Breast epithelium (tissue), 4 donors: ENCODE results near the gene SERPINE3. TPM values are rescaled to one million over a fixed set of nuclear protein-coding genes. Genes with fewer than 3 reads are reported as not detected.

Source experiments
- DNase-seq, 2 donors: peaks; one replicate each; pipeline ENCODE4 v3.0.0-alpha.2; 2019; ENCODE audit warnings: low spot score in 2 of 2
- H3K27ac ChIP-seq, 2 donors: fragments of 200-600 bp; sonication (generic) in 1 of 2; one replicate each; pipeline ENCODE4 v1.5.1; 2016 to 2019; ENCODE audit warnings: mild to moderate bottlenecking in 1 of 2
- H3K27me3 ChIP-seq, 2 donors: fragments of 200-600 bp; sonication (generic) in 1 of 2; one replicate each; pipeline versions ENCODE4 v1.5.1 to v1.6.0; 2017 to 2019; ENCODE audit warnings: control low read depth in 1 of 2, mild to moderate bottlenecking in 1 of 2
- H3K36me3 ChIP-seq: fragments of 200-600 bp; one replicate; pipeline ENCODE4 v1.5.1; 2019
- H3K4me1 ChIP-seq, 2 donors: fragments of 200-600 bp; sonication (generic); one replicate each; pipeline ENCODE4 v1.5.1; 2016 to 2019; ENCODE audit warnings: control low read depth in 1 of 2
- H3K4me3 ChIP-seq, 3 donors: fragments of 200-600 bp; sonication (generic); 1 replicate in 2 of 3; 2 replicates in 1 of 3; pipeline ENCODE4 v1.5.1; 2016 to 2019; ENCODE audit warnings: mild to moderate bottlenecking in 3 of 3, moderate library complexity in 2 of 3
- H3K9me3 ChIP-seq, 2 donors: fragments of 200-600 bp; sonication (generic) in 1 of 2; one replicate each; pipeline ENCODE4 v1.5.1; 2016 to 2019; ENCODE audit warnings: control low read depth in 1 of 2
- POLR2A ChIP-seq: fragments of 450-650 bp; IDR thresholded peaks from one replicate; pipeline ENCODE4 v1.6.1; 2016; ENCODE audit warnings: antibody characterized with exemption, mild to moderate bottlenecking, moderate library complexity
- POLR2AphosphoS5 ChIP-seq, 3 donors: sonication (generic); formaldehyde crosslinking; IDR thresholded peaks; one replicate each; pipeline ENCODE4 v1.6.1; 2017; ENCODE audit warnings: antibody characterized with exemption in 3 of 3
- intact Hi-C: fragments of 100-400 bp; cut with DNase I; formaldehyde crosslinking; loops from one replicate; pipeline ENCODE4 v1.15.1; 2023; ENCODE audit warnings: low total_unique reads
- total RNA-seq, 3 donors: library from RNA; depleted of rRNA; stranded (reverse); fragments of >200 nt; gene quantifications; one replicate each; pipeline ENCODE4 v1.1.0, GENCODE V29; 2016
- TF ChIP-seq, protein P1 (sequence below), 3 donors: fragments of 450-650 bp; IDR thresholded peaks; one replicate each; pipeline ENCODE4 v1.5.1; 2016 to 2017; ENCODE audit warnings: antibody characterized with exemption in 3 of 3, mild to moderate bottlenecking in 3 of 3, moderate library complexity in 3 of 3

The SERPINE3 gene
- total RNA-seq, 3 donors from 2014 or later, result 0.16 to 0.73 TPM; not detected in 1

DNA sequence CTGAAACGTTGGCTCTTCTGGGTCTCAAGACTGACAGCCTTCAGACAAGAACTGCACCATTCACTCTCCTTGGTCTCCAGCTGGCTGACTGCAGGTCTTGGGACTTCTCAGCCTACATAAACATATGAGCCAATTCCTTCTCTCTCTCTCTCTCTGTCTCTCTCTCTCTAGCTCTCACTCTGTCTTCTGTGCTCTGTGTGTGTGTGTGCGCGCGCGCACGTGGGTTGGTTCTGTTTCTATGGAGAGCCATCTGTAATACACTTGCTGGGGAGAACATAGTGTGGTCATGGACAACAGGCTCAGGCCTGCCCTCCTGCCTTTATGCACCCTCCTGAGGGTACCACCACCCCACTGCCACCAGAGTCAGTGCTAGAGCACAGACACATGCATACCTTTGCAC, 13.7 kb upstream of the SERPINE3 start:
- DNase-seq, result no peak
- Histone ChIP-seq H3K9me3 (no peaks in the 10 kb centered on the region), H3K4me3 (no peak overlapping the region), H3K27ac (no peak overlapping the region), H3K4me1 (no peaks in the 10 kb centered on the region), H3K27me3 (no peaks in the 10 kb centered on the region), H3K36me3 (no peaks in the 10 kb centered on the region)
- intact Hi-C loops, result no loop called here
- TF ChIP-seq, protein P1, sequence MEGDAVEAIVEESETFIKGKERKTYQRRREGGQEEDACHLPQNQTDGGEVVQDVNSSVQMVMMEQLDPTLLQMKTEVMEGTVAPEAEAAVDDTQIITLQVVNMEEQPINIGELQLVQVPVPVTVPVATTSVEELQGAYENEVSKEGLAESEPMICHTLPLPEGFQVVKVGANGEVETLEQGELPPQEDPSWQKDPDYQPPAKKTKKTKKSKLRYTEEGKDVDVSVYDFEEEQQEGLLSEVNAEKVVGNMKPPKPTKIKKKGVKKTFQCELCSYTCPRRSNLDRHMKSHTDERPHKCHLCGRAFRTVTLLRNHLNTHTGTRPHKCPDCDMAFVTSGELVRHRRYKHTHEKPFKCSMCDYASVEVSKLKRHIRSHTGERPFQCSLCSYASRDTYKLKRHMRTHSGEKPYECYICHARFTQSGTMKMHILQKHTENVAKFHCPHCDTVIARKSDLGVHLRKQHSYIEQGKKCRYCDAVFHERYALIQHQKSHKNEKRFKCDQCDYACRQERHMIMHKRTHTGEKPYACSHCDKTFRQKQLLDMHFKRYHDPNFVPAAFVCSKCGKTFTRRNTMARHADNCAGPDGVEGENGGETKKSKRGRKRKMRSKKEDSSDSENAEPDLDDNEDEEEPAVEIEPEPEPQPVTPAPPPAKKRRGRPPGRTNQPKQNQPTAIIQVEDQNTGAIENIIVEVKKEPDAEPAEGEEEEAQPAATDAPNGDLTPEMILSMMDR (IDR thresholded peaks at IDR 0.05), result no peak
- TF ChIP-seq POLR2AphosphoS5 (IDR thresholded peaks at IDR 0.05) (no peak), POLR2A (no peak)

DNA sequence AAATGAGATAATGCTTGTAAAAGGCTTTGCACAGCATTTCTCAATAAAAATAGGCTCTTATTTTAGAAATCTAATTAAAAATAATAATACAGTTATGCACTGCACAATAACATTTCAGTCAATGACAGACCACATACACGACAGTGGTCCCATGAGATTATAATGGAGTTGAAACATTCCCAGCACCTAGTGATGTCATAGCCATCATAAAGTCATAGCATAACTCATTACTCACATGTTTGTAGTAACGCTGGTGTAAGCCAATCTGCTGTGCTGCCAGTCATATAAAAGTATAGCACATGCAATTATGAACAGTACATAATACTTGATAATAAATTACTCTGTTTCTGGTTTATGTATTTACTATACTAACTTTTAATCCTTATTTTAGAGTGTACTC, 12.7 kb upstream of the SERPINE3 start:
- TF ChIP-seq POLR2A (no peak), POLR2AphosphoS5 (IDR thresholded peaks at IDR 0.05) (no peak)
- TF ChIP-seq, protein P1 (IDR thresholded peaks at IDR 0.05), result no peak
- no peaks in the 10 kb centered on the region for H3K9me3 ChIP-seq
- DNase-seq, result no peak
- H3K4me1 ChIP-seq, result no peaks in the 10 kb centered on the region
- H3K27ac ChIP-seq, result no peak overlapping the region
- no peaks in the 10 kb centered on the region for H3K27me3 ChIP-seq
- no peaks in the 10 kb centered on the region for H3K36me3 ChIP-seq
- intact Hi-C loops, result no loop called here
- no peak overlapping the region for H3K4me3 ChIP-seq

DNA sequence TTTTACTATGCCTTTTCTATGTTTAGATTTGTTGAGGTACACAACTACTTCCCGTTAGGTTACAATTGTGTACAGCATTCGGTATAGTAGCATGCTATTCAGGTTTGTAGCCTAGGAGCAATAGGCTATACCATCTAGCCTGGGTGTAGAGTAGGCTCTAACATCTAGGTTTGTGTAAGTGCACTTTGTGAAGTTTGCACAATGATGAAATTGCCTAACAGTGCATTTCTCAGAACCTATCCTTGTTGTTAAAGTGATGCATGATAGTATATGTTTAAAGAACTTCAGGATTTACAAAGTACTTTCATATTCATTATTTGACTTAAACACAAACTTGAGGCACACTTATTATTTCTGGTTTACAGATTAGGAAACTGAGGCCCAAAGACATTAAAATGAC, 11.5 kb upstream of the SERPINE3 start:
- H3K36me3 ChIP-seq, result no peaks in the 10 kb centered on the region
- H3K9me3 ChIP-seq, result no peaks in the 10 kb centered on the region
- intact Hi-C loops, result no loop called here
- DNase-seq, result no peak
- no peak overlapping the region for H3K4me3 ChIP-seq
- TF ChIP-seq POLR2AphosphoS5 (IDR thresholded peaks at IDR 0.05) (no peak), POLR2A (no peak)
- H3K27me3 ChIP-seq, result no peaks in the 10 kb centered on the region
- H3K4me1 ChIP-seq, result no peaks in the 10 kb centered on the region
- no peak overlapping the region for H3K27ac ChIP-seq

DNA sequence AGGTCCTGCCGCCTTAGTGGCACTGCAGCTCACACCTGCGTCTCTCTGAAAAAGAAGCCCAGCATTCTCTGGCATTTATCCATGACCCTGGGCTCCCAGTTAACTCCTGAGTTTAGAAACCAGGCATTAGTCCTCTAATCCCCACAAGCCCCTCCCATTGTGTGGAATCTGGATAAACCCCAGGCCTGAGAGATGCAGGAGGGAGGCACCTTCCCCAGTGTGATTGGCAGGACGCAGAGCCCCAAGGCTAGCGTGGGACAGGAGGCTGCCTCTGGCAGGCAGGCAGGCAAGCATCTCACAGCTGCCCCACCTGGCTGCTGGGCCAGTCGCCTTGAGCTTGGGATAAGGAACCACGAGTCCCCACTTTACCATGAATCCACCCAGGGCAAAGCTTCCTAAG, 11.0 kb upstream of the SERPINE3 start:
- H3K4me3 ChIP-seq, result no peak overlapping the region
- no peak overlapping the region for H3K27ac ChIP-seq
- intact Hi-C loops, result no loop called here
- no peak for DNase-seq
- no peaks in the 10 kb centered on the region for H3K27me3 ChIP-seq
- H3K36me3 ChIP-seq, result no peaks in the 10 kb centered on the region
- H3K9me3 ChIP-seq, result no peaks in the 10 kb centered on the region
- TF ChIP-seq, protein P1 (IDR thresholded peaks at IDR 0.05), result no peak
- no peak for TF ChIP-seq POLR2AphosphoS5 (IDR thresholded peaks at IDR 0.05)
- no peak for TF ChIP-seq POLR2A
- no peaks in the 10 kb centered on the region for H3K4me1 ChIP-seq

DNA sequence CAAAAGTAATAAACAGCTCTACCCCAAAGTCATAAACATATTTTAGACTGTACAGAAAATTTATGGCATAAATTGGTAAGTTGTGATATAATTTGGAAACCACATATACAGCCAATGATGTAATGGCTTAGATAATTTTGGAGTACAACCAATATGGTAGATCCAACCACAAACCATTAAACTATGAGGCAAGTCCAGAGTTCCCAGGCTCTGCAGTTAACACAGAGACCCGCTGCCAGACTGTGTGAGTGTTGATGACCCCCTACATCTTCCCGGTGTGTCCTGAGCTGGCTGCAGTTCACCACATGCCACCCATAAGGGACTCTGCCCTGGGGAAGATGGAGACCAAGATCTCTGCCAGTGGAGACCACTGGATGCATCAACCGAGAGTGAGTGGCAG, 9.9 kb upstream of the SERPINE3 start:
- DNase-seq, result no peak
- Histone ChIP-seq H3K4me3 (no peak overlapping the region), H3K27ac (no peak overlapping the region), H3K9me3 (no peaks in the 10 kb centered on the region), H3K36me3 (no peaks in the 10 kb centered on the region), H3K27me3 (no peaks in the 10 kb centered on the region), H3K4me1 (no peaks in the 10 kb centered on the region)
- intact Hi-C loops, result no loop called here
- TF ChIP-seq, protein P1 (IDR thresholded peaks at IDR 0.05), result no peak
- TF ChIP-seq POLR2AphosphoS5 (IDR thresholded peaks at IDR 0.05) (no peak), POLR2A (no peak)

DNA sequence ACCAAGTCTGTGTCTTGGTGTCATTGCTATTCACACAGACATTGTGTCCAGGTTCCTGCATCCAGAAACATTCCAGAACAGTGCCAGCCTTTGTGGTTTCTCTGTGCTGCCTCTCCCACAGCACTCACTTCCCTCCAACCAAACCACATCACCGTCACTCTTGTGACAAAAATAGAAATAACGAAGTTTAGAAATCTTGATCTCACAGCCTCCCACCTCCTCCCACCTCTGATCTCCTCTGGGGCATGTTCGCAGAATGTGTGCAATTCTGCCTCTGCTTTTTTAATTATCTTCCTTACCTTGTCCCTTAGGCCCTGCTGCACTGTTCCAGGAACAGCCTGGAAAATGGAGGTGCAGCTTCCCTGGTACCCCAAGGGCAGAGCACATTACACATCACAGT, 8.7 kb upstream of the SERPINE3 start:
- no peaks in the 10 kb centered on the region for H3K9me3 ChIP-seq
- H3K27me3 ChIP-seq, result no peaks in the 10 kb centered on the region
- DNase-seq, result peak in 1 of 2 donors; percentile 54
- no peak overlapping the region for H3K4me3 ChIP-seq
- no peaks in the 10 kb centered on the region for H3K36me3 ChIP-seq
- peak overlapping the region; percentile 32 to 33 for H3K27ac ChIP-seq
- TF ChIP-seq, protein P1 (IDR thresholded peaks at IDR 0.05), result no peak
- no peak for TF ChIP-seq POLR2A
- TF ChIP-seq POLR2AphosphoS5 (IDR thresholded peaks at IDR 0.05), result no peak
- H3K4me1 ChIP-seq, result no peaks in the 10 kb centered on the region
- intact Hi-C loops, result no loop called here
